ENCODE data around the gene PPARD. TPM values are rescaled to one million over a fixed set of nuclear protein-coding genes. Genes with fewer than 3 reads are reported as not detected.

Gene PPARD
- total and polyA plus RNA-seq, 2 of the 13 experiments (the other 11 are each of a cell fraction or from before 2014, with no cell fraction given) = 6.1 to 13.3 TPM

DNA sequence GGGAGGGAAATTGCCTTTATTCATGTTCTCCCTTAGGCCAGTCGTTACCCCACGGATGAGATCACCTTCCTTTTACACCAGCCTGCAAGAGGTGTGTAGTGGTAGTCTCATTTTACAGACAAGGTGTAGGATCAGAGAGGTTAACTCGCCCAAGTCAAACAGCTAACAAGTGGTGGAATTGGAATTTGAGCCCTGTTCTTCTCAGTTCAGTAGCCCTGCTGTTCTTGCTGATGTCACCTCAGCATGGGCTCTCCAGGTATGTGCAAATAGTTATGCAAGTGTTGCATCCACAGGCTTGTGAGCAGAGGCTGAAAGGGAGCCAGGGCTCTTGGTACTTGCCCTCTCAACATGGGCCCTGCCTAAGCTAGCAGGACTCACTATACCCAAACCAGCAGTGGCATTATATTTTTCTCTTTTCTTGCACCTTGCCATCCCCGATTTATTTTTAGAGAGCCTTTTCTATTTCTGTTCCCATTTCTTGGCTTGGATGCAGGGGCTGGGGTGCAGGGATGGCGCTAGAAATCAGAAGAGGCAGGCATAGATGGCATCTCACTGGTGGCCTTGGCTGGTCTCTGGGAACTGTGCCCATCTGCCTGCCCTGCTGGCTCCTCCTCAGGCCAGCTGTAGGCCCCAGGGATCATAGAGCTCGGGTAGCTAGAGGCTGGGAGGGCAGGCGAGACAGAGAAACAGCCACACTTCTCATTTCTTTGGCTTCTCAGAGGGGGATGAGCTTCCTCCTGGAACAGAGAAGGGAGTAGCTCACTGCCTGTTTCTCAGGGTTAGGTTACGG is 18.2 kb downstream of the PPARD start (continued):
- TF ChIP-seq, protein P1, sequence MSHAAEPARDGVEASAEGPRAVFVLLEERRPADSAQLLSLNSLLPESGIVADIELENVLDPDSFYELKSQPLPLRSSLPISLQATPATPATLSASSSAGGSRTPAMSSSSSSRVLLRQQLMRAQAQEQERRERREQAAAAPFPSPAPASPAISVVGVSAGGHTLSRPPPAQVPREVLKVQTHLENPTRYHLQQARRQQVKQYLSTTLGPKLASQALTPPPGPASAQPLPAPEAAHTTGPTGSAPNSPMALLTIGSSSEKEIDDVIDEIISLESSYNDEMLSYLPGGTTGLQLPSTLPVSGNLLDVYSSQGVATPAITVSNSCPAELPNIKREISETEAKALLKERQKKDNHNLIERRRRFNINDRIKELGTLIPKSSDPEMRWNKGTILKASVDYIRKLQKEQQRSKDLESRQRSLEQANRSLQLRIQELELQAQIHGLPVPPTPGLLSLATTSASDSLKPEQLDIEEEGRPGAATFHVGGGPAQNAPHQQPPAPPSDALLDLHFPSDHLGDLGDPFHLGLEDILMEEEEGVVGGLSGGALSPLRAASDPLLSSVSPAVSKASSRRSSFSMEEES (CRISPR knock-in tag; IDR thresholded peaks at IDR 0.05) = peak; percentile 73; the same call in 1 of the 2 replicates
- no peak for TF ChIP-seq E2F5 (CRISPR knock-in tag; conservative IDR thresholded peaks at IDR 0.05)
- no peak for TF ChIP-seq ZNF577 (CRISPR knock-in tag; IDR thresholded peaks at IDR 0.05; ENCODE audit: borderline replicate concordance, low read depth)
- peak; percentile 91 for TF ChIP-seq MIXL1 (CRISPR knock-in tag; IDR thresholded peaks at IDR 0.05)
- TF ChIP-seq ADNP (CRISPR knock-in tag; IDR thresholded peaks at IDR 0.05) = peak; percentile 84
- TF ChIP-seq, protein P2, sequence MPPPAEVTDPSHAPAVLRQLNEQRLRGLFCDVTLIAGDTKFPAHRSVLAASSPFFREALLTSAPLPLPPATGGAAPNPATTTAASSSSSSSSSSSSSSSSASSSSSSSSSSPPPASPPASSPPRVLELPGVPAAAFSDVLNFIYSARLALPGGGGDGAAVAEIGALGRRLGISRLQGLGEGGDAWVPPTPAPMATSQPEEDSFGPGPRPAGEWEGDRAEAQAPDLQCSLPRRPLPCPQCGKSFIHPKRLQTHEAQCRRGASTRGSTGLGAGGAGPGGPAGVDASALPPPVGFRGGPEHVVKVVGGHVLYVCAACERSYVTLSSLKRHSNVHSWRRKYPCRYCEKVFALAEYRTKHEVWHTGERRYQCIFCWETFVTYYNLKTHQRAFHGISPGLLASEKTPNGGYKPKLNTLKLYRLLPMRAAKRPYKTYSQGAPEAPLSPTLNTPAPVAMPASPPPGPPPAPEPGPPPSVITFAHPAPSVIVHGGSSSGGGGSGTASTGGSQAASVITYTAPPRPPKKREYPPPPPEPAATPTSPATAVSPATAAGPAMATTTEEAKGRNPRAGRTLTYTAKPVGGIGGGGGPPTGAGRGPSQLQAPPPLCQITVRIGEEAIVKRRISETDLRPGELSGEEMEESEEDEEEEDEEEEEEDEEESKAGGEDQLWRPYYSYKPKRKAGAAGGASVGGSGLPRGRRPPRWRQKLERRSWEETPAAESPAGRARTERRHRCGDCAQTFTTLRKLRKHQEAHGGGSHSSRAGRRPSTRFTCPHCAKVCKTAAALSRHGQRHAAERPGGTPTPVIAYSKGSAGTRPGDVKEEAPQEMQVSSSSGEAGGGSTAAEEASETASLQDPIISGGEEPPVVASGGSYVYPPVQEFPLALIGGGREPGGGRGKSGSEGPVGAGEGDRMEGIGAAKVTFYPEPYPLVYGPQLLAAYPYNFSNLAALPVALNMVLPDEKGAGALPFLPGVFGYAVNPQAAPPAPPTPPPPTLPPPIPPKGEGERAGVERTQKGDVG (CRISPR knock-in tag; IDR thresholded peaks at IDR 0.05; ENCODE audit: borderline replicate concordance) = 0 out of 2 replicates have a peak, but pooled peaks have one; percentile 21
- no peak for TF ChIP-seq TOE1 (CRISPR knock-in tag; IDR thresholded peaks at IDR 0.05)
- TF ChIP-seq NAIF1 (CRISPR knock-in tag; IDR thresholded peaks at IDR 0.05; ENCODE audit: borderline replicate concordance) = no peak
- no peak for TF ChIP-seq MAFG (CRISPR knock-in tag; IDR thresholded peaks at IDR 0.05)
- TF ChIP-seq ZBTB1 (CRISPR knock-in tag; IDR thresholded peaks at IDR 0.05; ENCODE audit: borderline replicate concordance) = no peak
- TF ChIP-seq GATA4 (IDR thresholded peaks at IDR 0.05; ENCODE audit: borderline replicate concordance, low read depth) = no peak
- TF ChIP-seq PAWR (CRISPR knock-in tag; IDR thresholded peaks at IDR 0.05; ENCODE audit: borderline replicate concordance) = 0 out of 2 replicates have a peak, but pooled peaks have one; percentile 60
- no peak for TF ChIP-seq ZNF335 (CRISPR knock-in tag; IDR thresholded peaks at IDR 0.05)
- TF ChIP-seq SMC3 (IDR thresholded peaks at IDR 0.05; ENCODE audit: low read length) = peak; percentile 66
- TF ChIP-seq PTBP1 (IDR thresholded peaks at IDR 0.05; ENCODE audit: low read depth, low read length, poor library complexity, severe bottlenecking) = no peak
- TF ChIP-seq FOXJ3 (CRISPR knock-in tag; IDR thresholded peaks at IDR 0.05; ENCODE audit: borderline replicate concordance) = peak; percentile 69; the same call in 1 of the 2 replicates
- TF ChIP-seq, protein P3, sequence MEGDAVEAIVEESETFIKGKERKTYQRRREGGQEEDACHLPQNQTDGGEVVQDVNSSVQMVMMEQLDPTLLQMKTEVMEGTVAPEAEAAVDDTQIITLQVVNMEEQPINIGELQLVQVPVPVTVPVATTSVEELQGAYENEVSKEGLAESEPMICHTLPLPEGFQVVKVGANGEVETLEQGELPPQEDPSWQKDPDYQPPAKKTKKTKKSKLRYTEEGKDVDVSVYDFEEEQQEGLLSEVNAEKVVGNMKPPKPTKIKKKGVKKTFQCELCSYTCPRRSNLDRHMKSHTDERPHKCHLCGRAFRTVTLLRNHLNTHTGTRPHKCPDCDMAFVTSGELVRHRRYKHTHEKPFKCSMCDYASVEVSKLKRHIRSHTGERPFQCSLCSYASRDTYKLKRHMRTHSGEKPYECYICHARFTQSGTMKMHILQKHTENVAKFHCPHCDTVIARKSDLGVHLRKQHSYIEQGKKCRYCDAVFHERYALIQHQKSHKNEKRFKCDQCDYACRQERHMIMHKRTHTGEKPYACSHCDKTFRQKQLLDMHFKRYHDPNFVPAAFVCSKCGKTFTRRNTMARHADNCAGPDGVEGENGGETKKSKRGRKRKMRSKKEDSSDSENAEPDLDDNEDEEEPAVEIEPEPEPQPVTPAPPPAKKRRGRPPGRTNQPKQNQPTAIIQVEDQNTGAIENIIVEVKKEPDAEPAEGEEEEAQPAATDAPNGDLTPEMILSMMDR (CRISPR knock-in tag; IDR thresholded peaks at IDR 0.05) = peak; percentile 33
- TF ChIP-seq, protein P4, sequence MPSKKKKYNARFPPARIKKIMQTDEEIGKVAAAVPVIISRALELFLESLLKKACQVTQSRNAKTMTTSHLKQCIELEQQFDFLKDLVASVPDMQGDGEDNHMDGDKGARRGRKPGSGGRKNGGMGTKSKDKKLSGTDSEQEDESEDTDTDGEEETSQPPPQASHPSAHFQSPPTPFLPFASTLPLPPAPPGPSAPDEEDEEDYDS (CRISPR knock-in tag; IDR thresholded peaks at IDR 0.05) = peak; percentile 46; the same call in 1 of the 2 replicates

All from HepG2 (cell line).